Spleen (tissue), 11 donors: Measurements from ENCODE around the gene PNMA6F. TPM values are rescaled to one million over a fixed set of nuclear protein-coding genes. Genes with fewer than 3 reads are reported as not detected.
"Not testable (repeated sequence)": the region's sequence is repeated elsewhere in the genome, so short reads cannot be mapped to it uniquely, and the experiment has no call there.

ENCODE experiments used
- DNase-seq: peaks from one replicate; pipeline ENCODE4 v3.0.0-alpha.2; 2020
- H3K27ac ChIP-seq, 8 donors: fragments of 200-600 bp; sonication (generic) in 7 of 8; 1 replicate in 4 of 8; 2 replicates in 4 of 8; pipeline versions ENCODE4 v1.5.0 to v1.8.0; 2016 to 2021; ENCODE audit warnings: inconsistent platforms in 4 of 8, mild to moderate bottlenecking in 4 of 8, moderate library complexity in 1 of 8
- H3K27me3 ChIP-seq, 7 donors: fragments of 200-600 bp; sonication (generic) in 6 of 7; replicated peaks in 1 of 7; 1 replicate in 4 of 7; 2 replicates in 3 of 7; pipeline versions ENCODE4 v1.5.0 to v1.8.0; 2016 to 2021; ENCODE audit warnings: inconsistent platforms in 3 of 7, mild to moderate bottlenecking in 1 of 7
- H3K36me3 ChIP-seq, 6 donors: fragments of 200-600 bp; sonication (generic) in 5 of 6; 1 replicate in 4 of 6; 2 replicates in 2 of 6; pipeline versions ENCODE4 v1.5.0 to v1.8.0; 2016 to 2021; ENCODE audit warnings: inconsistent platforms in 2 of 6
- H3K4me1 ChIP-seq, 6 donors: fragments of 200-600 bp; sonication (generic) in 5 of 6; 1 replicate in 3 of 6; 2 replicates in 3 of 6; pipeline versions ENCODE4 v1.5.0 to v1.8.0; 2016 to 2021; ENCODE audit warnings: inconsistent platforms in 3 of 6
- H3K4me3 ChIP-seq, 8 donors: fragments of 200-600 bp; sonication (generic) in 7 of 8; 1 replicate in 4 of 8; 2 replicates in 4 of 8; pipeline versions ENCODE4 v1.5.0 to v1.8.0; 2016 to 2021; ENCODE audit warnings: inconsistent platforms in 4 of 8, mild to moderate bottlenecking in 4 of 8, moderate library complexity in 2 of 8
- H3K9me3 ChIP-seq, 8 donors: fragments of 200-600 bp; sonication (generic) in 7 of 8; 1 replicate in 4 of 8; 2 replicates in 4 of 8; pipeline versions ENCODE4 v1.5.0 to v1.8.0; 2016 to 2021; ENCODE audit warnings: inconsistent platforms in 4 of 8
- CTCF ChIP-seq, 11 experiments: fragments of 200-600 bp in 7 of 11; fragments of 450-650 bp in 4 of 11; sonication (generic) in 4 of 11; IDR thresholded peaks in 8 of 11; conservative IDR thresholded peaks in 3 of 11; 1 replicate in 7 of 11; 2 replicates in 4 of 11; pipeline versions ENCODE4 v1.4.0 to v1.8.0; 2016 to 2021; ENCODE audit warnings: antibody characterized with exemption in 11 of 11, inconsistent platforms in 4 of 11, mild to moderate bottlenecking in 1 of 11
- POLR2A ChIP-seq, 3 donors: fragments of 450-650 bp; IDR thresholded peaks; one replicate each; pipeline ENCODE4 v1.5.1; 2017; ENCODE audit warnings: antibody characterized with exemption in 3 of 3, mild to moderate bottlenecking in 1 of 3
- POLR2AphosphoS5 ChIP-seq, 3 donors: sonication (generic); formaldehyde crosslinking; IDR thresholded peaks; one replicate each; pipeline ENCODE4 v1.5.1; 2017; ENCODE audit warnings: antibody characterized with exemption in 3 of 3
- WGBS, 5 donors: extraction: QIAGEN DNeasy Blood & Tissue Kit in 3 of 5; methylation state at CpG; one replicate each; pipeline versions ENCODE4 v1.1.5 to v1.1.7; 2013 to 2018; 5-methylcytosine and 5-hydroxymethylcytosine counted together
- intact Hi-C: fragments of 100-400 bp; cut with DNase I; formaldehyde crosslinking; loops from one replicate; pipeline ENCODE4 v1.15.0; 2023; ENCODE audit warnings: low total_unique reads
- polyA plus RNA-seq, 3 donors: library from polyadenylated mRNA; stranded (reverse); fragments of 200-250 nt; gene quantifications; one replicate each; pipeline ENCODE4 v1.2.1, GENCODE V29; 2013
- total RNA-seq, 7 donors: library from RNA; depleted of rRNA in 3 of 7; stranded (reverse); fragments of >200 nt in 3 of 7; fragmentation: NEBNext Ultra II Directional in 4 of 7; extraction: Animal tissue kit (Norgen Biotek cat#: 25700) in 4 of 7; gene quantifications; one replicate each; pipeline versions ENCODE4 v1.1.0 to v1.2.1, GENCODE V29; 2016 to 2021
- donor health status: healthy with polysubstance abuse.
- donor health status: DM: no; HTN: no; CAD: no; lungs with moderate emphysema.
- donor health status: DM: no; HTN: no; CAD: no.
- donor health status: Bipolar disorder and iron deficiency.
- donor health status: healthy.
- donor health status: DM: no; HTN: no; CAD: no.
- donor health status: DM: yes; HTN: yes; CAD: no.

Gene PNMA6F
- total and polyA plus RNA-seq, 10 donors, result not detected

DNA sequence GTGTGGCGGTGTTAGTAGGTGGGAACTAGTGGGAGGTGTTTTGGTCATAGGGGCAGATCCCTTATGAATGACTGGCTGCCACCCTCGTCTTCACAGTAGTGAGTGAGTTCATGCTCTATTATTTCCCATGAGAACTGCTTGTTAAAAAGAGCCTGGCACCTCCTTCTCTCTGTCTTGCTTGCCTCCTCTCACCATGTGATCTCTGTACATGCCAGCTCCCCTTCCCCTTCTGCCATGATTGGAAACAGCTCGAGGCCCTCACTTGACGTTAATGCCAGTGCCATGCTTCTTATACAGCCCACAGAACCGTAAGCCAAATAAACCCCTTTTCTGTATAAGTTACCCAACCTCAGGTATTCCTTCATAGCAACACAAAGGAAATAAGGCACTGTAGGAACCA is 21.7 kb downstream of the PNMA6F start:
- WGBS, 5 donors, result 61 to 85% (median 72%) methylated on average over 5 of the region's 5 CpGs
- intact Hi-C loops, result no loop called here
- no peaks in the 10 kb centered on the region for H3K36me3 ChIP-seq
- no peak for DNase-seq
- H3K27ac ChIP-seq, result no peak overlapping the region
- H3K4me1 ChIP-seq, result no peaks in the 10 kb centered on the region
- H3K27me3 ChIP-seq, result peaks cover 0 to 11% (median 0%) of the 10 kb centered on the region in 7 donors
- no peaks in the 10 kb centered on the region for H3K9me3 ChIP-seq
- TF ChIP-seq CTCF (IDR thresholded peaks at IDR 0.05 in 8 of 11, conservative IDR thresholded peaks at IDR 0.05 in 3 of 11) (no peak), POLR2AphosphoS5 (IDR thresholded peaks at IDR 0.05) (no peak), POLR2A (IDR thresholded peaks at IDR 0.05) (no peak)
- no peak overlapping the region for H3K4me3 ChIP-seq

- H3K27ac ChIP-seq, result no peak overlapping the region
- TF ChIP-seq POLR2AphosphoS5 (IDR thresholded peaks at IDR 0.05), result no peak
- TF ChIP-seq CTCF (IDR thresholded peaks at IDR 0.05 in 8 of 11, conservative IDR thresholded peaks at IDR 0.05 in 3 of 11), result no peak
- no peak for TF ChIP-seq POLR2A (IDR thresholded peaks at IDR 0.05)
- H3K27me3 ChIP-seq, result peaks cover 0 to 7% (median 0%) of the 10 kb centered on the region in 7 donors
- intact Hi-C loops, result no loop called here
- H3K36me3 ChIP-seq, result no peaks in the 10 kb centered on the region
- no peaks in the 10 kb centered on the region for H3K9me3 ChIP-seq
- DNase-seq, result no peak
- WGBS, 5 donors, result 38 to 63% (median 48%) methylated on average over 1 of the region's 1 CpG
- no peak overlapping the region for H3K4me3 ChIP-seq
- H3K4me1 ChIP-seq, result no peaks in the 10 kb centered on the region
Observed at GRCh38 chrX:153297376-153297775, 24.2 kb downstream of the PNMA6F start.

- H3K27ac ChIP-seq, H3K9me3 ChIP-seq, H3K27me3 ChIP-seq, H3K4me1 ChIP-seq, H3K4me3 ChIP-seq, intact Hi-C loops, DNase-seq, H3K36me3 ChIP-seq: not testable (repeated sequence)
- WGBS, 5 donors, result 41 to 60% (median 51%) methylated on average over 3 to 4 of the region's 8 CpGs
Observed at GRCh38 chrX:153293485-153294071, 28.0 kb downstream of the PNMA6F start.

DNA sequence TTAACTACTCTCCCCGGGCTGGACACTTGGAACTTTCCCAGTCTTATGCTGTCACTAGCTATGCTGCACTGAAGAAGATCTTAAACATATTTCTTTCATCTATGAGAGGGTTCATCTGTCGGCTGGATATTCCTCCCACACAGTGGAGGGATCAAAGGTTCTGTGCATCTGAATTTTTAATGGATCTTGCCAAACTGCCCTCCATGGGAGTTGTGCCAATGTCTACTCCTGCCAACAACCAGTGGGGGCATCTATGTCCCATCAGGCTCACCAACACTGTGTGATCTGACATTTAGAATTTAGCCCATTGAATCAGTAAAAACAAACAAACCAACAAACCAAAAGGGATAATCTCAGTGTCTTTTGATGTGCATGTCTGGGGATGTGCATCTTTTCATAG is 32.8 kb downstream of the PNMA6F start:
- no CpG with 5 or more reads among the region's 2 CpGs for WGBS, 5 donors
- intact Hi-C loops, H3K36me3 ChIP-seq, H3K4me3 ChIP-seq, H3K27ac ChIP-seq, H3K4me1 ChIP-seq, DNase-seq, H3K9me3 ChIP-seq, H3K27me3 ChIP-seq: not testable (repeated sequence)

- intact Hi-C loops, result not testable (repeated sequence)
- no CpG with 5 or more reads among the region's 8 CpGs for WGBS, 5 donors
Observed at GRCh38 chrX:153285678-153286077, 35.9 kb downstream of the PNMA6F start.

DNA sequence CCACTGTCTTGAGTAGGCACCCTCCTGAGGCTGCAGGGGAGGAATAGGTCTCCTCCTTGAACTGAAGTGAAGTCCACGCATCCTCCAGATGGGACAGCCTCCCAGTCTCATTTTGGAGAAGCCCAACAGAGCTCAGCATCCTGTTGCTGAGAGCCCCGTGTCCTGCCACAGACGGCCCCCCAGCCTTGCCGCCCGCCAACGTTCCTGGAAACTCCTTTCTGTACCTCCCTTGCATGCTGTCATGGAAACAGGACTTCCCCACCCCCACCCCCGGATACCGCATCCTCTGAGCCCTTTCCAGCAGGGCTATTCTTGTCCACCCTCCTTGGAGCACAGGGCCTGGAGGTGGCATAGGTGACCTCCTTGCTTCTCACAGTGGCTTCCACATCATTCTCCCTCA is 37.6 kb downstream of the PNMA6F start:
- WGBS, 5 donors, result 50 to 78% methylated on average over 1 to 4 of the region's 8 CpGs; no CpG with 5 or more reads in 3 of the 5 donors
- intact Hi-C loops, result not testable (repeated sequence)

More at GRCh38 chrX:153285678-153286077, 35.9 kb downstream of the PNMA6F start:
- H3K4me3 ChIP-seq, H3K27ac ChIP-seq, H3K27me3 ChIP-seq, DNase-seq, H3K4me1 ChIP-seq, H3K36me3 ChIP-seq, H3K9me3 ChIP-seq: not testable (repeated sequence)

DNA sequence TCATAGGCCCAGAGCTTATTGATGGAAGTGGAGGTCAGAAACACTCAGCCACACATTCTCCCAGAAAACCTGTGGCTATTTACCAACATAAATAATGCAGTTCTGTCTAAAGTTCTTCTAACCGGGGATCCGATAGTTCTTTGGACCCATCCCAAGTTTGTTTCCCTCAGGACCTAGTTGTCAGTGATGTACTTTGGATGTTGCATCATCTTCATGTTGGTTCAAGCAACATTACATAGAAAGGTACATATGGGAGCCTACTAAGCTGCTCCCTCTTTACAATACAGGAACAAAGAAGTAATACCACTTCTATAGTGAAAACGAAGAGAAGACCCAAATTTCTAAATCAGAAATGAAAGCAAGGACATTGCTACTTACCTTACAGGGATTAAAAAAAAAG is 39.8 kb downstream of the PNMA6F start:
- H3K4me3 ChIP-seq, H3K9me3 ChIP-seq, H3K36me3 ChIP-seq, DNase-seq, intact Hi-C loops, H3K27ac ChIP-seq, H3K4me1 ChIP-seq, H3K27me3 ChIP-seq: not testable (repeated sequence)
- no CpG with 5 or more reads among the region's 3 CpGs for WGBS, 5 donors

More for the DNA sequence above, 37.6 kb downstream of the PNMA6F start:
- not testable (repeated sequence) for DNase-seq, H3K4me3 ChIP-seq, H3K4me1 ChIP-seq, H3K9me3 ChIP-seq, H3K27ac ChIP-seq, H3K27me3 ChIP-seq, H3K36me3 ChIP-seq

GRCh38 chrX:153279304-153279703 is 42.3 kb downstream of the PNMA6F start:
- H3K36me3 ChIP-seq, H3K4me1 ChIP-seq, intact Hi-C loops, H3K27ac ChIP-seq, H3K9me3 ChIP-seq, H3K27me3 ChIP-seq, H3K4me3 ChIP-seq, DNase-seq: not testable (repeated sequence)
- WGBS, 5 donors, result no CpG with 5 or more reads among the region's 8 CpGs

GRCh38 chrX:153276049-153276448 is 45.5 kb downstream of the PNMA6F start:
- intact Hi-C loops, H3K4me3 ChIP-seq, H3K36me3 ChIP-seq, H3K27ac ChIP-seq, H3K4me1 ChIP-seq, H3K27me3 ChIP-seq, DNase-seq, H3K9me3 ChIP-seq: not testable (repeated sequence)
- 60 to 96% (median 89%) methylated on average over 1 to 5 of the region's 14 CpGs for WGBS, 5 donors
